ENCODE measurements around the gene SAMD3. TPM values are rescaled to one million over a fixed set of nuclear protein-coding genes. Genes with fewer than 3 reads are reported as not detected.
"Not testable (repeated sequence)": the region's sequence is repeated elsewhere in the genome, so short reads cannot be mapped to it uniquely, and the experiment has no call there.

Gene SAMD3
- total RNA-seq, 1 experiment from 2014 or later = not detected

GRCh38 chr6:130239755-130240154, 17.0 kb upstream of the SAMD3 start:
- Histone ChIP-seq H4K20me1 (ENCODE audit: insufficient read depth) (no peaks in the 10 kb centered on the region), H3K36me3 (ENCODE audit: low read depth) (no peaks in the 10 kb centered on the region), H3K27ac (no peak overlapping the region), H3K9me2 (ENCODE audit: insufficient read depth) (no peaks in the 10 kb centered on the region), H3F3A (ENCODE audit: insufficient read depth, low read depth) (no peaks in the 10 kb centered on the region), H3K9me3 (ENCODE audit: insufficient read depth, low read depth) (no peaks in the 10 kb centered on the region), H3K27me3 (ENCODE audit: insufficient read depth, low read depth) (no peaks in the 10 kb centered on the region), H2AFZ (no peak overlapping the region), H3K4me3 (no peak overlapping the region), H3K4me2 (no peak overlapping the region), H3K4me1 (replicated peaks; ENCODE audit: insufficient read depth) (no peaks in the 10 kb centered on the region), H3K79me2 (ENCODE audit: low read depth) (no peaks in the 10 kb centered on the region)
- ChIA-PET POLR2A (ENCODE audit: unreplicated experiment) (no interaction called here), CTCF (no interaction called here)
- DNase-seq = no peak
- intact Hi-C loops (cut with micrococcal nuclease; ENCODE audit: unreplicated experiment) = no loop called here
- no peak for TF ChIP-seq CTCF (conservative IDR thresholded peaks at IDR 0.05)
- TF ChIP-seq EZH2 (IDR thresholded peaks at IDR 0.05; ENCODE audit: low read depth) = no peak
- BruUV-seq (replicated peaks) = no TSS peak

- TF ChIP-seq EZH2 (IDR thresholded peaks at IDR 0.05; ENCODE audit: low read depth) (no peak), CTCF (conservative IDR thresholded peaks at IDR 0.05) (no peak)
- intact Hi-C loops (cut with micrococcal nuclease; ENCODE audit: unreplicated experiment) = no loop called here
- H4K20me1 ChIP-seq (ENCODE audit: insufficient read depth) = no peaks in the 10 kb centered on the region
- no peaks in the 10 kb centered on the region for H3K27me3 ChIP-seq (ENCODE audit: insufficient read depth, low read depth)
- no peak overlapping the region for H2AFZ ChIP-seq
- no peaks in the 10 kb centered on the region for H3K9me2 ChIP-seq (ENCODE audit: insufficient read depth)
- no peak overlapping the region for H3K4me3 ChIP-seq
- no peaks in the 10 kb centered on the region for H3F3A ChIP-seq (ENCODE audit: insufficient read depth, low read depth)
- no TSS peak for BruUV-seq (replicated peaks)
- H3K9me3 ChIP-seq (ENCODE audit: insufficient read depth, low read depth) = no peaks in the 10 kb centered on the region
- H3K79me2 ChIP-seq (ENCODE audit: low read depth) = no peaks in the 10 kb centered on the region
- H3K4me2 ChIP-seq = no peak overlapping the region
- no peak for DNase-seq
- CTCF ChIA-PET = no interaction called here
- no peaks in the 10 kb centered on the region for H3K4me1 ChIP-seq (replicated peaks; ENCODE audit: insufficient read depth)
- H3K27ac ChIP-seq = no peak overlapping the region
- POLR2A ChIA-PET (ENCODE audit: unreplicated experiment) = no interaction called here
- no peaks in the 10 kb centered on the region for H3K36me3 ChIP-seq (ENCODE audit: low read depth)
Measured at GRCh38 chr6:130233330-130233729, 10.6 kb upstream of the SAMD3 start.

GRCh38 chr6:130230531-130230930, 7.8 kb upstream of the SAMD3 start:
- H3K4me3 ChIP-seq; DNase-seq; H3K4me1 ChIP-seq (replicated peaks; ENCODE audit: insufficient read depth); H3K9me3 ChIP-seq (ENCODE audit: insufficient read depth, low read depth); H3K4me2 ChIP-seq; H2AFZ ChIP-seq; H3K27ac ChIP-seq; H4K20me1 ChIP-seq (ENCODE audit: insufficient read depth); H3F3A ChIP-seq (ENCODE audit: insufficient read depth, low read depth); H3K9me2 ChIP-seq (ENCODE audit: insufficient read depth); H3K79me2 ChIP-seq (ENCODE audit: low read depth); H3K27me3 ChIP-seq (ENCODE audit: insufficient read depth, low read depth); CTCF ChIA-PET; intact Hi-C loops (cut with micrococcal nuclease; ENCODE audit: unreplicated experiment); BruUV-seq (replicated peaks); POLR2A ChIA-PET (ENCODE audit: unreplicated experiment); H3K36me3 ChIP-seq (ENCODE audit: low read depth): not testable (repeated sequence)

- Histone ChIP-seq H2AFZ (no peak overlapping the region), H3K4me3 (no peak overlapping the region), H3K9me2 (ENCODE audit: insufficient read depth) (no peaks in the 10 kb centered on the region), H3K27ac (no peak overlapping the region), H3F3A (ENCODE audit: insufficient read depth, low read depth) (no peaks in the 10 kb centered on the region), H3K9me3 (ENCODE audit: insufficient read depth, low read depth) (no peaks in the 10 kb centered on the region), H3K79me2 (ENCODE audit: low read depth) (no peaks in the 10 kb centered on the region), H4K20me1 (ENCODE audit: insufficient read depth) (no peaks in the 10 kb centered on the region), H3K4me2 (no peak overlapping the region), H3K4me1 (replicated peaks; ENCODE audit: insufficient read depth) (no peaks in the 10 kb centered on the region), H3K27me3 (ENCODE audit: insufficient read depth, low read depth) (no peaks in the 10 kb centered on the region), H3K36me3 (ENCODE audit: low read depth) (no peaks in the 10 kb centered on the region)
- BruUV-seq (replicated peaks) = no TSS peak
- intact Hi-C loops (cut with micrococcal nuclease; ENCODE audit: unreplicated experiment) = no loop called here
- ChIA-PET CTCF (no interaction called here), POLR2A (ENCODE audit: unreplicated experiment) (no interaction called here)
- no peak for TF ChIP-seq EZH2 (IDR thresholded peaks at IDR 0.05; ENCODE audit: low read depth)
- no peak for TF ChIP-seq CTCF (conservative IDR thresholded peaks at IDR 0.05)
- no peak for DNase-seq
Measured at GRCh38 chr6:130229645-130230044, 6.9 kb upstream of the SAMD3 start.
